AG10803 (cell line): ENCODE results near the gene APOA5.
A peak's percentile ranks its signal among the peaks of the same experiment; 100 is the strongest.
"Not testable (repeated sequence)": the region's sequence is repeated elsewhere in the genome, so short reads cannot be mapped to it uniquely, and the experiment has no call there.

Source experiments
- DNase-seq: peaks from one replicate; pipeline ENCODE4 v3.0.0; 2010; ENCODE audit warnings: low read depth
- H3K4me3 ChIP-seq: 2 replicates; pipeline ENCODE4 v1.5.1; 2011; ENCODE audit warnings: mild to moderate bottlenecking, low read length, control low read depth
- TF ChIP-seq, protein P1 (sequence below): conservative IDR thresholded peaks from 2 replicates; pipeline ENCODE4 v1.5.1; 2011; ENCODE audit warnings: mild to moderate bottlenecking, low read length, control low read depth, inconsistent platforms

Gene APOA5

GRCh38 chr11:116773203-116774097 lies 18.2 kb downstream of the APOA5 start:
- TF ChIP-seq, protein P1, sequence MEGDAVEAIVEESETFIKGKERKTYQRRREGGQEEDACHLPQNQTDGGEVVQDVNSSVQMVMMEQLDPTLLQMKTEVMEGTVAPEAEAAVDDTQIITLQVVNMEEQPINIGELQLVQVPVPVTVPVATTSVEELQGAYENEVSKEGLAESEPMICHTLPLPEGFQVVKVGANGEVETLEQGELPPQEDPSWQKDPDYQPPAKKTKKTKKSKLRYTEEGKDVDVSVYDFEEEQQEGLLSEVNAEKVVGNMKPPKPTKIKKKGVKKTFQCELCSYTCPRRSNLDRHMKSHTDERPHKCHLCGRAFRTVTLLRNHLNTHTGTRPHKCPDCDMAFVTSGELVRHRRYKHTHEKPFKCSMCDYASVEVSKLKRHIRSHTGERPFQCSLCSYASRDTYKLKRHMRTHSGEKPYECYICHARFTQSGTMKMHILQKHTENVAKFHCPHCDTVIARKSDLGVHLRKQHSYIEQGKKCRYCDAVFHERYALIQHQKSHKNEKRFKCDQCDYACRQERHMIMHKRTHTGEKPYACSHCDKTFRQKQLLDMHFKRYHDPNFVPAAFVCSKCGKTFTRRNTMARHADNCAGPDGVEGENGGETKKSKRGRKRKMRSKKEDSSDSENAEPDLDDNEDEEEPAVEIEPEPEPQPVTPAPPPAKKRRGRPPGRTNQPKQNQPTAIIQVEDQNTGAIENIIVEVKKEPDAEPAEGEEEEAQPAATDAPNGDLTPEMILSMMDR: no peak
- no peak for DNase-seq
- H3K4me3 ChIP-seq: peak overlapping the region; percentile 83

GRCh38 chr11:116772443-116773202 lies 19.1 kb downstream of the APOA5 start, which contains the start of gene BUD13:
TSS of gene BUD13 (minus strand) at chr11:116772987. CDS start at chr11:116772964, 23 bp downstream.
- peak within 1 kb of the TSS; percentile 83 for H3K4me3 ChIP-seq
- DNase-seq: peak; percentile 79
- TF ChIP-seq, protein P1: no peak

DNA sequence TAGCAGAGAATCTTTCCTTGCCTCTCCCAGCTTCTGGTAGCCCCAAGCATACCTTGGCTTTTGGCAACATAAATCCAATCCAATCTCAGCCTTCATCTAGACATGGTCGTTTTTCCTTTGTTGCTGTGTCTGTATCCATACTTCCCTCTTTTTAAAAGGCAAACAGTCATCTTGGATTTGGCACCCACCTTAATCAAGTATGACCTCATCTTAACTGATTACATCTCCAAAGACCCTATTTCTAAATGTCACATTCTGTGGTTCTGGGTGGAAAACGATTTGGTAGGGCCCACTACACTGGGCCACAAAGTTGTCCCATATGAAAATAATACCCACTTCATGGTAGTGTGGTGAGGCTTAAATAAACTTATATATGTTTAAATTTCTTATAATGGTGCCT lies 19.7 kb downstream of the APOA5 start:
- DNase-seq: no peak
- H3K4me3 ChIP-seq: peak overlapping the region; percentile 83
- TF ChIP-seq, protein P1: no peak

DNA sequence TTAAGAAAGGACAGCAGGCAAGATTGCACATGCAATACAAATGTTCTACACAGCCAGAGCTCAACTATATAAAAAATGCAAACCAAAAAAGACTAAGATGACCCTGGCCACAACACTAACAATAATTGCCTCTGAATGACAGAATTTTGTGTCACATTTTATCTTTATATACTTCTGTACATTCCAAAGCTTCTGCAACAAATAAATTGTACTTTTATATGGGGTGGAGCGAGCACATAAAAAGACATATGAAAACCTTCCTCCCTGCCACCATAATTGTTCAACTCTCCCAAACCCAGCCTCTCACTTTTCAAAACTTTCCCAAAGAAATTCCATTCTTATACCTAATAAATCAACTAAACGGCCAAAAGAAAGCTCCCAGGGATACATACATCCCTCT lies 29.5 kb downstream of the APOA5 start:
- H3K4me3 ChIP-seq: no peak overlapping the region
- TF ChIP-seq, protein P1: no peak
- no peak for DNase-seq

GRCh38 chr11:116756044-116756443 lies 35.6 kb downstream of the APOA5 start:
- DNase-seq, H3K4me3 ChIP-seq: not testable (repeated sequence)

GRCh38 chr11:116750070-116750718 lies 41.5 kb downstream of the APOA5 start:
- no peak for DNase-seq
- TF ChIP-seq, protein P1: no peak
- H3K4me3 ChIP-seq: no peak overlapping the region

- TF ChIP-seq, protein P1: no peak
- no peak for DNase-seq
- no peak overlapping the region for H3K4me3 ChIP-seq
Observed at GRCh38 chr11:116742104-116742503, 49.6 kb downstream of the APOA5 start.
